Cardiac muscle cell (in vitro differentiated cells and primary cell): Measurements from ENCODE around the gene ANKFY1. TPM values are rescaled to one million over a fixed set of nuclear protein-coding genes. Genes with fewer than 3 reads are reported as not detected.
A peak's percentile ranks its signal among the peaks of the same experiment; 100 is the strongest.

Experiments
- DNase-seq, 2 donors: peaks; one replicate each; pipeline versions ENCODE4 v3.0.0 to v3.0.0-alpha.2; 2010 to 2017; ENCODE audit warnings: low read depth in 1 of 2, low spot score in 1 of 2
- H3K27ac ChIP-seq: fragments of 200-600 bp; sonication (generic); 2 replicates; pipeline ENCODE4 v1.5.1; 2016
- H3K27me3 ChIP-seq: fragments of 200-600 bp; sonication (generic); 2 replicates; pipeline ENCODE4 v1.6.0; 2016; ENCODE audit warnings: control low read depth
- H3K36me3 ChIP-seq: fragments of 200-600 bp; sonication (generic); 2 replicates; pipeline ENCODE4 v1.5.1; 2016; ENCODE audit warnings: control low read depth
- H3K4me1 ChIP-seq: fragments of 200-600 bp; sonication (generic); 2 replicates; pipeline ENCODE4 v1.8.1; 2017; ENCODE audit warnings: low read depth, mild to moderate bottlenecking, mixed run types
- H3K4me3 ChIP-seq: fragments of 200-600 bp; sonication (generic); 2 replicates; pipeline ENCODE4 v1.5.1; 2016; ENCODE audit warnings: mild to moderate bottlenecking
- H3K9me3 ChIP-seq: fragments of 200-600 bp; sonication (generic); 2 replicates; pipeline ENCODE4 v1.5.1; 2017; ENCODE audit warnings: low read depth, mild to moderate bottlenecking, control low read depth
- CTCF ChIP-seq: IDR thresholded peaks from 2 replicates; pipeline ENCODE4 v1.5.1; 2012; ENCODE audit warnings: low read depth, mild to moderate bottlenecking, low read length
- polyA plus RNA-seq: library from polyadenylated mRNA; unstranded; fragments of >200 nt; fragmentation: Nextera tagmentation; extraction: Ambion mirVana; gene quantifications from 2 replicates; pipeline ENCODE4 v1.2.1, GENCODE V29; 2016
- total RNA-seq: library from RNA; depleted of rRNA; stranded (reverse); fragments of >200 nt; gene quantifications from 2 replicates; pipeline ENCODE4 v1.2.3, GENCODE V29; 2016

Gene ANKFY1
- total RNA-seq (20.0 and 29.0 TPM in 2 replicates), polyA plus RNA-seq (19.5 and 26.7 TPM in 2 replicates)

- H3K27me3 ChIP-seq, result no peaks in the 10 kb centered on the region
- peak within 1 kb of the TSS; percentile 91 for H3K4me3 ChIP-seq
- H3K4me1 ChIP-seq, result no peaks in the 10 kb centered on the region
- DNase-seq, result peak; percentile 95 to 96
- no peaks in the 10 kb centered on the region for H3K9me3 ChIP-seq
- H3K36me3 ChIP-seq, result no peaks in the 10 kb centered on the region
- TF ChIP-seq CTCF, result no peak
- H3K27ac ChIP-seq, result peak within 1 kb of the TSS; percentile 82
Measured at GRCh38 chr17:4263282-4264215, at the start of gene ANKFY1. Gene ANKFY1, minus strand, starts transcription at chr17:4263979. Its CDS starts 38 bp downstream, at chr17:4263941.

- Histone ChIP-seq H3K27me3 (no peaks in the 10 kb centered on the region), H3K4me1 (peaks cover 41% of the 10 kb centered on the region), H3K27ac (peak overlapping the region; percentile 71), H3K4me3 (no peak overlapping the region), H3K9me3 (no peaks in the 10 kb centered on the region), H3K36me3 (no peaks in the 10 kb centered on the region)
- DNase-seq, result peak; percentile 57 to 87
- no peak for TF ChIP-seq CTCF
Measured at GRCh38 chr17:4310354-4311060, 46.7 kb upstream of the ANKFY1 start.

- Histone ChIP-seq H3K36me3 (no peaks in the 10 kb centered on the region), H3K4me3 (no peak overlapping the region), H3K27me3 (no peaks in the 10 kb centered on the region), H3K4me1 (peaks cover 40% of the 10 kb centered on the region), H3K9me3 (no peaks in the 10 kb centered on the region), H3K27ac (peak overlapping the region; percentile 71)
- no peak for TF ChIP-seq CTCF
- DNase-seq, result no peak
Measured at GRCh38 chr17:4309897-4310296, 46.1 kb upstream of the ANKFY1 start.

- TF ChIP-seq CTCF, result no peak
- H3K9me3 ChIP-seq, result no peaks in the 10 kb centered on the region
- H3K4me3 ChIP-seq, result no peak overlapping the region
- no peak for DNase-seq
- no peaks in the 10 kb centered on the region for H3K36me3 ChIP-seq
- H3K27ac ChIP-seq, result peak overlapping the region; percentile 60
- no peaks in the 10 kb centered on the region for H3K27me3 ChIP-seq
- H3K4me1 ChIP-seq, result peaks cover 18% of the 10 kb centered on the region
Measured at GRCh38 chr17:4307179-4307930, 43.6 kb upstream of the ANKFY1 start.

GRCh38 chr17:4305224-4305623, 41.4 kb upstream of the ANKFY1 start:
- DNase-seq, result no peak
- TF ChIP-seq CTCF, result no peak
- no peak overlapping the region for H3K4me3 ChIP-seq
- no peaks in the 10 kb centered on the region for H3K27me3 ChIP-seq
- peak overlapping the region; percentile 77 for H3K27ac ChIP-seq
- peaks cover 14% of the 10 kb centered on the region for H3K4me1 ChIP-seq
- no peaks in the 10 kb centered on the region for H3K36me3 ChIP-seq
- H3K9me3 ChIP-seq, result no peaks in the 10 kb centered on the region
